Prostate gland (tissue), 2 donors: Measurements from ENCODE around the gene PDPN.

Source experiments
- CTCF ChIP-seq, 4 experiments: fragments of 200-600 bp in 2 of 4; fragments of 450-650 bp in 2 of 4; sonication (generic) in 2 of 4; IDR thresholded peaks; 1 replicate in 3 of 4; 2 replicates in 1 of 4; pipeline ENCODE4 v1.5.1; 2016 to 2019; ENCODE audit warnings: antibody characterized with exemption in 4 of 4, mild to moderate bottlenecking in 2 of 4, moderate library complexity in 2 of 4
- POLR2A ChIP-seq: fragments of 450-650 bp; IDR thresholded peaks from one replicate; pipeline ENCODE4 v1.6.1; 2016; ENCODE audit warnings: antibody characterized with exemption, mild to moderate bottlenecking
- POLR2AphosphoS5 ChIP-seq: sonication (generic); formaldehyde crosslinking; IDR thresholded peaks from one replicate; pipeline ENCODE4 v1.6.1; 2017; ENCODE audit warnings: antibody characterized with exemption

GRCh38 chr1:13538832-13539231 lies 44.8 kb upstream of the PDPN start:
- TF ChIP-seq CTCF (IDR thresholded peaks at IDR 0.05) (no peak), POLR2AphosphoS5 (no peak), POLR2A (no peak)
